HCT116 (cell line): ENCODE measurements around the gene USF2. TPM values are rescaled to one million over a fixed set of nuclear protein-coding genes. Genes with fewer than 3 reads are reported as not detected.

ENCODE experiments used
- ATAC-seq: fragments of 200-7000 bp; cut with Tn5 transposase; 2 replicates; pipeline ENCODE4 v1.9.1; 2020; ENCODE audit warnings: mild to moderate bottlenecking, moderate library complexity
- BruUV-seq: library from RNA; stranded (reverse); fragments of 400-500 nt; replicated peaks from 2 replicates; lab custom pipeline; 2021; lab: Mats Ljungman, UMichigan
- CTCF ChIA-PET: fragments of 300-600 bp; sonication (Branson Sonifier 250); formaldehyde crosslinking; loops from one replicate; lab custom pipeline; 2021; ENCODE audit warnings: antibody characterized with exemption; lab: Charles Lee
- POLR2A ChIA-PET: fragments of 300-600, 350-600 bp; sonication (Branson Sonifier 250); formaldehyde crosslinking; loops from one replicate; lab custom pipeline; 2021; ENCODE audit warnings: antibody characterized with exemption; lab: Charles Lee
- RAD21 ChIA-PET, 2 experiments: fragments of 300-600 bp; sonication (Branson Sonifier 250); formaldehyde crosslinking; loops; one replicate each; lab custom pipeline; 2023; ENCODE audit warnings: low total read pairs in 2 of 2; ENCODE audit not compliant: uncharacterized antibody in 2 of 2, unreplicated experiment in 2 of 2, low non-redundant PET in 1 of 2; lab: Charles Lee
- DNase-seq: peaks from one replicate; pipeline ENCODE4 v3.0.0-alpha.2; 2010; ENCODE audit warnings: low read depth, low spot score
- H2AFZ ChIP-seq: fragments of 200-600 bp; shearing (Covaris generic), sonication (generic); 2 replicates; pipeline ENCODE4 v1.6.1; 2017; ENCODE audit warnings: low read depth, mixed run types, mixed read lengths, antibody characterized with exemption, low read length; ENCODE audit not compliant: poor library complexity, severe bottlenecking
- H3K27ac ChIP-seq: 2 replicates; pipeline ENCODE4 v1.5.1; 2012; ENCODE audit warnings: low read depth, low read length
- H3K27me3 ChIP-seq: fragments of 200-600 bp; sonication (generic); 2 replicates; pipeline ENCODE4 v1.6.1; 2016; ENCODE audit warnings: mixed run types, low read length, mixed read lengths; ENCODE audit not compliant: insufficient read depth
- H3K36me3 ChIP-seq, 2 experiments: fragments of 200-500 bp in 1 of 2; fragments of 200-600 bp in 1 of 2; sonication (Bioruptor generic) in 1 of 2; sonication (generic) in 1 of 2; 2 replicates each; pipeline versions ENCODE4 v1.5.1 to v1.6.1; 2014 to 2016; ENCODE audit warnings: low read length in 2 of 2, inconsistent platforms in 1 of 2, mixed read lengths in 1 of 2, mixed run types in 1 of 2; ENCODE audit not compliant: insufficient read depth in 2 of 2, control insufficient read depth in 1 of 2
- H3K4me1 ChIP-seq, 2 experiments: fragments of 200-600 bp in 1 of 2; sonication (generic) in 1 of 2; 2 replicates each; pipeline versions ENCODE4 v1.5.1 to v1.6.1; 2012 to 2017; ENCODE audit warnings: low read length in 2 of 2, inconsistent platforms in 1 of 2, mild to moderate bottlenecking in 1 of 2, mixed read lengths in 1 of 2, mixed run types in 1 of 2, moderate library complexity in 1 of 2; ENCODE audit not compliant: insufficient read depth in 2 of 2, control insufficient read depth in 1 of 2
- H3K4me2 ChIP-seq: fragments of 200-600 bp; sonication (generic); 2 replicates; pipeline ENCODE4 v1.6.1; 2017; ENCODE audit warnings: mixed run types, low read length, mixed read lengths
- H3K4me3 ChIP-seq, 2 experiments: fragments of 200-600 bp in 1 of 2; sonication (generic) in 1 of 2; replicated peaks in 1 of 2; 2 replicates each; pipeline ENCODE4 v1.5.1; 2011 to 2016; ENCODE audit warnings: low read length in 2 of 2, control low read depth in 1 of 2, low read depth in 1 of 2, mild to moderate bottlenecking in 1 of 2, mixed read lengths in 1 of 2, mixed run types in 1 of 2
- H3K79me2 ChIP-seq: fragments of 200-600 bp; sonication (generic); 2 replicates; pipeline ENCODE4 v1.6.1; 2017; ENCODE audit warnings: mild to moderate bottlenecking, mixed run types, low read length, moderate library complexity, mixed read lengths; ENCODE audit not compliant: insufficient read depth
- H3K9ac ChIP-seq: fragments of 200-600 bp; sonication (generic); 2 replicates; pipeline ENCODE4 v1.6.1; 2016; ENCODE audit warnings: low read length, mixed read lengths
- H3K9me2 ChIP-seq: fragments of 200-600 bp; sonication (generic), shearing (Covaris generic); 2 replicates; pipeline ENCODE4 v1.6.1; 2017; ENCODE audit warnings: mixed run types, mild to moderate bottlenecking, moderate library complexity; ENCODE audit not compliant: insufficient read depth
- H3K9me3 ChIP-seq, 2 experiments: fragments of 200-500 bp in 1 of 2; fragments of 200-600 bp in 1 of 2; sonication (Bioruptor generic) in 1 of 2; sonication (generic) in 1 of 2; 2 replicates each; pipeline ENCODE4 v1.6.1; 2014 to 2017; ENCODE audit warnings: low read length in 2 of 2, mixed read lengths in 2 of 2, inconsistent platforms in 1 of 2, low read depth in 1 of 2, mild to moderate bottlenecking in 1 of 2, mixed run types in 1 of 2, moderate library complexity in 1 of 2; ENCODE audit not compliant: control insufficient read depth in 1 of 2, insufficient read depth in 1 of 2
- H4K20me1 ChIP-seq: fragments of 200-600 bp; sonication (generic), shearing (Covaris generic); 2 replicates; pipeline ENCODE4 v1.6.1; 2017; ENCODE audit warnings: mixed run types, mild to moderate bottlenecking, moderate library complexity; ENCODE audit not compliant: insufficient read depth
- CBX3 ChIP-seq: IDR thresholded peaks from 2 replicates; pipeline ENCODE4 v1.6.1; 2012; ENCODE audit warnings: low read depth
- CEBPB ChIP-seq: IDR thresholded peaks from 2 replicates; pipeline ENCODE4 v1.6.1; 2012; ENCODE audit warnings: low read depth
- CTCF ChIP-seq, 3 experiments: fragments of 200-600 bp in 1 of 3; sonication (generic) in 1 of 3; IDR thresholded peaks in 2 of 3; conservative IDR thresholded peaks in 1 of 3; 2 replicates each; pipeline ENCODE4 v1.5.1; 2012 to 2017; ENCODE audit warnings: low read depth in 2 of 3, low read length in 2 of 3, antibody characterized with exemption in 1 of 3, borderline replicate concordance in 1 of 3, control low read depth in 1 of 3, mild to moderate bottlenecking in 1 of 3, mixed read lengths in 1 of 3, mixed run types in 1 of 3, moderate library complexity in 1 of 3; ENCODE audit not compliant: insufficient read depth in 1 of 3
- EGR1 ChIP-seq: IDR thresholded peaks from 2 replicates; pipeline ENCODE4 v1.6.1; 2012; ENCODE audit warnings: low read depth
- ELF1 ChIP-seq: IDR thresholded peaks from 2 replicates; pipeline ENCODE4 v1.6.1; 2012; ENCODE audit warnings: low read depth, borderline replicate concordance
- EZH2 ChIP-seq: fragments of 200-600 bp; sonication (generic); IDR thresholded peaks from 2 replicates; pipeline ENCODE4 v1.6.1; 2017; ENCODE audit warnings: antibody characterized with exemption, mixed run types
- FOSL1 ChIP-seq: IDR thresholded peaks from 2 replicates; pipeline ENCODE4 v1.6.1; 2012; ENCODE audit warnings: low read depth
- JUND ChIP-seq: IDR thresholded peaks from 2 replicates; pipeline ENCODE4 v1.6.1; 2012
- MAX ChIP-seq: IDR thresholded peaks from 2 replicates; pipeline ENCODE4 v1.6.1; 2012
- POLR2A ChIP-seq: IDR thresholded peaks from 2 replicates; pipeline ENCODE4 v1.7.0; 2011; ENCODE audit warnings: borderline replicate concordance; ENCODE audit not compliant: insufficient read depth, insufficient read length; ENCODE audit errors: extremely low read depth
- RAD21 ChIP-seq: IDR thresholded peaks from 2 replicates; pipeline ENCODE4 v1.6.1; 2012; ENCODE audit warnings: low read depth, mild to moderate bottlenecking
- REST ChIP-seq: IDR thresholded peaks from 2 replicates; pipeline ENCODE4 v1.6.1; 2012; ENCODE audit warnings: low read depth
- SIN3A ChIP-seq: IDR thresholded peaks from 2 replicates; pipeline ENCODE4 v1.6.1; 2012; ENCODE audit warnings: low read depth
- SRF ChIP-seq: IDR thresholded peaks from 2 replicates; pipeline ENCODE4 v1.6.1; 2012; ENCODE audit warnings: low read depth
- TCF7L2 ChIP-seq: IDR thresholded peaks from 2 replicates; pipeline ENCODE4 v1.7.0; 2011; ENCODE audit warnings: borderline replicate concordance, inconsistent platforms; ENCODE audit not compliant: insufficient read depth, insufficient read length; ENCODE audit errors: extremely low read depth
- YY1 ChIP-seq: IDR thresholded peaks from 2 replicates; pipeline ENCODE4 v1.6.1; 2011; ENCODE audit warnings: low read length, low read depth, moderate library complexity, mild to moderate bottlenecking; ENCODE audit not compliant: insufficient replicate concordance; ENCODE audit errors: extremely low read depth
- ZFX ChIP-seq: fragments of 450-650 bp; IDR thresholded peaks from 2 replicates; pipeline ENCODE4 v1.6.1; 2017
- ZNF274 ChIP-seq: fragments of 200-500 bp; sonication (Bioruptor generic); IDR thresholded peaks from 2 replicates; pipeline ENCODE4 v1.6.1; 2014; ENCODE audit warnings: mild to moderate bottlenecking, low read depth, low read length, inconsistent platforms
- intact Hi-C: fragments of 100-400 bp; cut with micrococcal nuclease; formaldehyde crosslinking; loops from 2 replicates; pipeline ENCODE4 v1.10.0; 2022
- total RNA-seq: library from RNA; stranded (reverse); gene quantifications from one replicate; pipeline ENCODE4 v1.2.1, GENCODE V29; 2021; ENCODE audit not compliant: unreplicated experiment

Gene USF2
- total RNA-seq, 1 experiment from 2014 or later = 98.4 TPM

- peaks cover 30 to 37% of the 10 kb centered on the region in 2 experiments for H3K36me3 ChIP-seq
- ATAC-seq = no peak
Measured at GRCh38 chr19:35251456-35251855, 17.3 kb upstream of the USF2 start.

More at GRCh38 chr19:35251456-35251855, 17.3 kb upstream of the USF2 start:
- POLR2A ChIA-PET = no interaction called here
- no peak overlapping the region for H3K4me3 ChIP-seq
- no peak overlapping the region for H3K27ac ChIP-seq
- BruUV-seq = no TSS peak
- no peak overlapping the region for H2AFZ ChIP-seq
- DNase-seq = no peak
- H3K27me3 ChIP-seq = no peaks in the 10 kb centered on the region
- no peaks in the 10 kb centered on the region for H3K9me3 ChIP-seq
- H3K79me2 ChIP-seq = peaks cover 71% of the 10 kb centered on the region
- H3K4me2 ChIP-seq = no peak overlapping the region
- H3K4me1 ChIP-seq = peaks cover 10 to 23% of the 10 kb centered on the region in 2 experiments
- RAD21 ChIA-PET = no interaction called here
- no peak overlapping the region for H3K9ac ChIP-seq
- CTCF ChIA-PET = no interaction called here
- intact Hi-C loops = no loop called here
- no peak for TF ChIP-seq JUND
- TF ChIP-seq YY1 = no peak
- no peak for TF ChIP-seq CEBPB
- no peak for TF ChIP-seq ELF1
- no peak for TF ChIP-seq ZNF274
- no peak for TF ChIP-seq ZFX
- no peak for TF ChIP-seq CBX3
- TF ChIP-seq RAD21 = no peak
- TF ChIP-seq SIN3A = no peak
- no peak for TF ChIP-seq FOSL1
- TF ChIP-seq EZH2 = no peak
- no peak for TF ChIP-seq CTCF (IDR thresholded peaks at IDR 0.05 in 2 of 3, conservative IDR thresholded peaks at IDR 0.05 in 1 of 3; ENCODE audit: borderline replicate concordance in 1 of 3, insufficient read depth in 1 of 3, low read depth in 2 of 3, low read length in 2 of 3)
- TF ChIP-seq POLR2A = no peak
- no peak for TF ChIP-seq MAX
- no peak for TF ChIP-seq EGR1
- no peak for TF ChIP-seq REST
- no peak for TF ChIP-seq SRF
- no peak for TF ChIP-seq TCF7L2
- no peaks in the 10 kb centered on the region for H3K9me2 ChIP-seq
- peaks cover 7% of the 10 kb centered on the region for H4K20me1 ChIP-seq
